Natural killer cell (primary cell): ENCODE measurements around the gene CDH2. TPM values are rescaled to one million over a fixed set of nuclear protein-coding genes. Genes with fewer than 3 reads are reported as not detected.

Experiments used
- ATAC-seq, 3 donors: fragments of 150-1000 bp in 2 of 3; fragments of 200-7000 bp in 1 of 3; cut with Tn5 transposase; 1 replicate in 1 of 3; 2 replicates in 2 of 3; pipeline ENCODE4 v1.10.0; 2021; ENCODE audit warnings: mild to moderate bottlenecking in 2 of 3, moderate library complexity in 2 of 3
- DNase-seq, 2 donors: peaks; one replicate each; pipeline versions ENCODE4 v3.0.0 to v3.0.0-alpha.2; 2013 to 2021; ENCODE audit warnings: mixed read lengths in 1 of 2
- H3K27ac ChIP-seq: one replicate; pipeline ENCODE4 v1.5.1; 2013; ENCODE audit warnings: mild to moderate bottlenecking, low read length
- H3K27me3 ChIP-seq: one replicate; pipeline ENCODE4 v1.6.1; 2013; ENCODE audit warnings: low read length; ENCODE audit not compliant: control insufficient read depth, insufficient read depth
- H3K36me3 ChIP-seq: one replicate; pipeline ENCODE4 v1.6.1; 2013; ENCODE audit warnings: low read length; ENCODE audit not compliant: control insufficient read depth, insufficient read depth
- H3K4me1 ChIP-seq: one replicate; pipeline ENCODE4 v1.6.1; 2013; ENCODE audit warnings: low read length; ENCODE audit not compliant: control insufficient read depth, insufficient read depth
- H3K4me3 ChIP-seq: one replicate; pipeline ENCODE4 v1.5.1; 2013; ENCODE audit warnings: low read length
- H3K9me3 ChIP-seq: one replicate; pipeline ENCODE4 v1.6.1; 2013; ENCODE audit warnings: low read length; ENCODE audit not compliant: control insufficient read depth, insufficient read depth
- H3K27ac Mint-ChIP-seq, 2 donors: one replicate each; pipeline ENCODE4 v1.8.0; 2022; ENCODE audit warnings: mild to moderate bottlenecking in 2 of 2, mixed read lengths in 2 of 2, moderate library complexity in 1 of 2
- H3K27me3 Mint-ChIP-seq, 2 donors: one replicate each; pipeline ENCODE4 v1.8.0; 2022; ENCODE audit warnings: low read depth in 2 of 2, mixed read lengths in 2 of 2
- H3K36me3 Mint-ChIP-seq: one replicate; pipeline ENCODE4 v1.8.0; 2022; ENCODE audit warnings: mixed read lengths
- H3K4me1 Mint-ChIP-seq, 2 donors: one replicate each; pipeline ENCODE4 v1.8.0; 2022; ENCODE audit warnings: mixed read lengths in 2 of 2
- H3K4me3 Mint-ChIP-seq: one replicate; pipeline ENCODE4 v1.8.0; 2022; ENCODE audit warnings: mild to moderate bottlenecking, moderate library complexity, mixed read lengths
- H3K9me3 Mint-ChIP-seq, 2 donors: one replicate each; pipeline ENCODE4 v1.8.0; 2022; ENCODE audit warnings: mixed read lengths in 2 of 2
- CTCF ChIP-seq: fragments of 200-600 bp; IDR thresholded peaks from one replicate; pipeline ENCODE4 v1.8.0; 2022; ENCODE audit warnings: antibody characterized with exemption
- WGBS: methylation state at CpG from one replicate; pipeline ENCODE4 v1.1.7; 2013; ENCODE audit warnings: missing lambda C conversion rate; ENCODE audit not compliant: insufficient coverage; 5-methylcytosine and 5-hydroxymethylcytosine counted together
- intact Hi-C: fragments of 100-400 bp; cut with micrococcal nuclease; formaldehyde crosslinking; loops from one replicate; pipeline ENCODE4 v1.14.2; 2022
- total RNA-seq, 4 donors: library from RNA; stranded (reverse); fragments of 120-200 nt in 1 of 4; gene quantifications; one replicate each; pipeline versions ENCODE4 v1.2.3 to v1.2.4, GENCODE V29; 2013 to 2022

Gene CDH2
- total RNA-seq, 3 donors from 2014 or later (not counting 1 experiment from before 2014, with no cell fraction given) = 0.09 to 0.35 (median 0.26) TPM

GRCh38 chr18:27967913-27968824 lies 208.8 kb downstream of the CDH2 start:
- H3K4me1 Mint-ChIP-seq = no peaks in the 10 kb centered on the region
- no peaks in the 10 kb centered on the region for H3K4me1 ChIP-seq
- no peak overlapping the region for H3K27ac ChIP-seq
- 86% methylated on average over 4 of the region's 4 CpGs for WGBS
- no peak for TF ChIP-seq CTCF
- no peaks in the 10 kb centered on the region for H3K36me3 ChIP-seq
- H3K36me3 Mint-ChIP-seq = no peaks in the 10 kb centered on the region
- H3K4me3 Mint-ChIP-seq = no peak overlapping the region
- DNase-seq = no peak
- H3K27me3 ChIP-seq = no peaks in the 10 kb centered on the region
- intact Hi-C loops = no loop called here
- ATAC-seq = no peak
- no peaks in the 10 kb centered on the region for H3K9me3 ChIP-seq
- peaks cover 3 to 6% of the 10 kb centered on the region in 2 donors for H3K9me3 Mint-ChIP-seq
- H3K27me3 Mint-ChIP-seq = no peaks in the 10 kb centered on the region
- no peak overlapping the region for H3K4me3 ChIP-seq
- H3K27ac Mint-ChIP-seq = no peak overlapping the region

- Histone ChIP-seq H3K4me3 (no peak overlapping the region), H3K9me3 (no peaks in the 10 kb centered on the region), H3K4me1 (no peaks in the 10 kb centered on the region), H3K27ac (no peak overlapping the region), H3K36me3 (no peaks in the 10 kb centered on the region), H3K27me3 (no peaks in the 10 kb centered on the region)
- Mint-ChIP-seq H3K27me3 (no peaks in the 10 kb centered on the region), H3K36me3 (no peaks in the 10 kb centered on the region), H3K9me3 (peaks cover 2 to 3% of the 10 kb centered on the region in 2 donors), H3K27ac (no peak overlapping the region), H3K4me1 (no peaks in the 10 kb centered on the region), H3K4me3 (no peak overlapping the region)
- no peak for ATAC-seq
- no peak for TF ChIP-seq CTCF
- intact Hi-C loops = no loop called here
- 92% methylated on average over 3 of the region's 4 CpGs for WGBS
- no peak for DNase-seq
Observed at GRCh38 chr18:27966881-27967280, 210.0 kb downstream of the CDH2 start.

GRCh38 chr18:27964811-27965210 lies 212.1 kb downstream of the CDH2 start:
- Histone ChIP-seq H3K4me1 (no peaks in the 10 kb centered on the region), H3K4me3 (no peak overlapping the region), H3K27ac (no peak overlapping the region), H3K9me3 (no peaks in the 10 kb centered on the region), H3K36me3 (no peaks in the 10 kb centered on the region), H3K27me3 (no peaks in the 10 kb centered on the region)
- Mint-ChIP-seq H3K9me3 (peaks cover 7% of the 10 kb centered on the region in 2 donors), H3K4me3 (no peak overlapping the region), H3K4me1 (no peaks in the 10 kb centered on the region), H3K27ac (no peak overlapping the region), H3K36me3 (no peaks in the 10 kb centered on the region), H3K27me3 (no peaks in the 10 kb centered on the region)
- 43% methylated on average over 1 of the region's 1 CpG for WGBS
- DNase-seq (no peak), ATAC-seq (no peak)
- no peak for TF ChIP-seq CTCF
- intact Hi-C loops = no loop called here
